C4-2B (cell line): ENCODE results near the gene DENND5B.

ENCODE experiments used
- ZFX ChIP-seq: fragments of 450-650 bp; IDR thresholded peaks from 2 replicates; pipeline ENCODE4 v1.6.1; 2017
- TF ChIP-seq, protein P1 (sequence below): fragments of 450-650 bp; conservative IDR thresholded peaks from 2 replicates; pipeline ENCODE4 v1.5.1; 2017; ENCODE audit warnings: mild to moderate bottlenecking

DNA sequence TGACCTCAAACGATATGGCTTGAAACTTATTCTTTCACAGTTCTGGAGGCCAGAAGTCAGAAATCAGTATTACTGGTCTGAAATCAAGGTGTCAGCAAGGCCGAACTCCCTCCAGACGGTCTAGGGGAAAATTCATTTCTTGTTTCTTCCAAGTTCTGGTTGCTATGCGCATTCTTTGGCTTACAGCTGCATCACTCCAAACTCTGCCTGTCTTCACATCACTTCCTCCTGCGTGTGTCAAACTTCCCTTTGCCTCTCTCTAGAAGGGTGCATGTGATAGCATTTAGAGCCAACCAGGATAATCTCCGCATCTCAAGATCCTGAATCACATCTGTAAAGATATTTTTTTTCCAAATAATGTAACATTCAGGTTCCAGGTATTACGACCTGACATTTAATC, 62.8 kb downstream of the DENND5B start:
- TF ChIP-seq, protein P1, sequence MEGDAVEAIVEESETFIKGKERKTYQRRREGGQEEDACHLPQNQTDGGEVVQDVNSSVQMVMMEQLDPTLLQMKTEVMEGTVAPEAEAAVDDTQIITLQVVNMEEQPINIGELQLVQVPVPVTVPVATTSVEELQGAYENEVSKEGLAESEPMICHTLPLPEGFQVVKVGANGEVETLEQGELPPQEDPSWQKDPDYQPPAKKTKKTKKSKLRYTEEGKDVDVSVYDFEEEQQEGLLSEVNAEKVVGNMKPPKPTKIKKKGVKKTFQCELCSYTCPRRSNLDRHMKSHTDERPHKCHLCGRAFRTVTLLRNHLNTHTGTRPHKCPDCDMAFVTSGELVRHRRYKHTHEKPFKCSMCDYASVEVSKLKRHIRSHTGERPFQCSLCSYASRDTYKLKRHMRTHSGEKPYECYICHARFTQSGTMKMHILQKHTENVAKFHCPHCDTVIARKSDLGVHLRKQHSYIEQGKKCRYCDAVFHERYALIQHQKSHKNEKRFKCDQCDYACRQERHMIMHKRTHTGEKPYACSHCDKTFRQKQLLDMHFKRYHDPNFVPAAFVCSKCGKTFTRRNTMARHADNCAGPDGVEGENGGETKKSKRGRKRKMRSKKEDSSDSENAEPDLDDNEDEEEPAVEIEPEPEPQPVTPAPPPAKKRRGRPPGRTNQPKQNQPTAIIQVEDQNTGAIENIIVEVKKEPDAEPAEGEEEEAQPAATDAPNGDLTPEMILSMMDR = no peak
- TF ChIP-seq ZFX = no peak
